ENCODE results near the gene C12orf57. TPM values are rescaled to one million over a fixed set of nuclear protein-coding genes. Genes with fewer than 3 reads are reported as not detected.
A peak's percentile ranks its signal among the peaks of the same experiment; 100 is the strongest.

Gene C12orf57
- total and polyA plus RNA-seq, 2 of the 13 experiments (the other 11 are each of a cell fraction or from before 2014, with no cell fraction given) = 84.0 to 287 TPM

DNA sequence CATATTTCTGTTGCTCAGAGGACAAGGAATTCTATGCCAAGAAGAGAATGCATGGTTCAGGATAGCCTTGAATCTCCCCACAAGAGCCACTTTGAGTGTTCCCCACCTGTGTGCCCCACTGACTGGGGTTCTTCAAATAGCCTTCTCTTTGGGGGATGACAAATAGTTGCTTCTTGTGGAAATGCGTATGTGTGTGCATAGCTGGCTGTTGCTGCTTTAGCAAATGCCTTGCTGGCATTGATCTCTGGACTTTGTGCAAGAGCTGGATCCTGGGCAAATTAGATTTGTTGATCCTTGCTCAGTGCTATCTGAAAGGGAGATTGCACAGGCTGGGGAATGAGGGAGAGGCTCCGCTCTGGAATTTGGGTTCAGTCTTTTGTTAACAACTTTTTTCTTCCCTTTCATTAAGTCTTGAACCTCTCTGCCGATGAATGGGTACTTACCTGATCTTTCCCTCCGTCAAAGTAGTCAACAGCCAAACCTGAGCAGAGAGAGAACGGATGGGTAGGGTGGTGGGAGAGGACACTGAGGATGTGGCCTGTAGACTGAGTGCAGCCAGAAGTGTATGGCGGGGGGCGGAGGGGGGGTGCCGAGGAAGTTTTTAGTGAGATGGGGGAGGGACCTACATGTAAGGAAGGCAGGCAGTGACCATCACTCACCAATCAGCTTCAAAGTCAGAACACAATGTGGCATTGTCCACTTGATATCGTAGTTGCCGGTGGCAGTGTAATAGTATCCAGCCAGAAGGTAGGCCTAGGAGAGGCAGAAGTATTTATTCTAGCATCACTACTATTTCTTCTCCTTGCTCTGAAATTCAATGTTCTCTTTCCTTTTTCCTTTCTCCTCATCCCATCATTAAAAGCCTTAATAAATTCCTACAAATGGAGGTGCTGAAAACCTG lies 37.6 kb downstream of the C12orf57 start (continued):
- TF ChIP-seq, protein P1, sequence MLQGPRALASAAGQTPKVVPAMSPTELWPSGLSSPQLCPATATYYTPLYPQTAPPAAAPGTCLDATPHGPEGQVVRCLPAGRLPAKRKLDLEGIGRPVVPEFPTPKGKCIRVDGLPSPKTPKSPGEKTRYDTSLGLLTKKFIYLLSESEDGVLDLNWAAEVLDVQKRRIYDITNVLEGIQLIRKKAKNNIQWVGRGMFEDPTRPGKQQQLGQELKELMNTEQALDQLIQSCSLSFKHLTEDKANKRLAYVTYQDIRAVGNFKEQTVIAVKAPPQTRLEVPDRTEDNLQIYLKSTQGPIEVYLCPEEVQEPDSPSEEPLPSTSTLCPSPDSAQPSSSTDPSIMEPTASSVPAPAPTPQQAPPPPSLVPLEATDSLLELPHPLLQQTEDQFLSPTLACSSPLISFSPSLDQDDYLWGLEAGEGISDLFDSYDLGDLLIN (CRISPR knock-in tag; IDR thresholded peaks at IDR 0.05; ENCODE audit: borderline replicate concordance) = no peak
- TF ChIP-seq TBL1XR1 (IDR thresholded peaks at IDR 0.05; ENCODE audit: borderline replicate concordance, low read length, partially characterized antibody) (no peak), POLR2G (IDR thresholded peaks at IDR 0.05; ENCODE audit: low read depth, low read length) (peak; percentile 71), SPEN (CRISPR knock-in tag; IDR thresholded peaks at IDR 0.05; ENCODE audit: low read depth) (peak; percentile 59; the same call in 1 of the 2 replicates), KAT7 (CRISPR knock-in tag; IDR thresholded peaks at IDR 0.05; ENCODE audit: borderline replicate concordance) (no peak), ZNF44 (CRISPR knock-in tag; IDR thresholded peaks at IDR 0.05) (no peak), ZNF652 (CRISPR knock-in tag; IDR thresholded peaks at IDR 0.05; ENCODE audit: borderline replicate concordance, low read depth) (no peak), NR2F6 (IDR thresholded peaks at IDR 0.05) (no peak), NR2F6 (CRISPR knock-in tag; IDR thresholded peaks at IDR 0.05) (peak; percentile 49; the same call in 1 of the 2 replicates), SALL1 (CRISPR knock-in tag; IDR thresholded peaks at IDR 0.05) (peak; percentile 82), TOE1 (CRISPR knock-in tag; IDR thresholded peaks at IDR 0.05) (no peak), ZNF616 (CRISPR knock-in tag; IDR thresholded peaks at IDR 0.05; ENCODE audit: low read depth) (no peak), FOXK1 (CRISPR knock-in tag; IDR thresholded peaks at IDR 0.05; ENCODE audit: borderline replicate concordance, low read depth) (peak; percentile 46; the same call in 1 of the 2 replicates), SMAD9 (CRISPR knock-in tag; IDR thresholded peaks at IDR 0.05) (no peak), ZNF343 (CRISPR knock-in tag; IDR thresholded peaks at IDR 0.05) (no peak), ZFY (CRISPR knock-in tag; IDR thresholded peaks at IDR 0.05) (no peak; the same call in none of the 2 replicates), EZH2 (conservative IDR thresholded peaks at IDR 0.05; ENCODE audit: low read depth, low read length) (no peak), SP5 (CRISPR knock-in tag; IDR thresholded peaks at IDR 0.05; ENCODE audit: borderline replicate concordance, low read depth) (no peak; the same call in 1 of the 2 replicates)
- TF ChIP-seq, protein P2, sequence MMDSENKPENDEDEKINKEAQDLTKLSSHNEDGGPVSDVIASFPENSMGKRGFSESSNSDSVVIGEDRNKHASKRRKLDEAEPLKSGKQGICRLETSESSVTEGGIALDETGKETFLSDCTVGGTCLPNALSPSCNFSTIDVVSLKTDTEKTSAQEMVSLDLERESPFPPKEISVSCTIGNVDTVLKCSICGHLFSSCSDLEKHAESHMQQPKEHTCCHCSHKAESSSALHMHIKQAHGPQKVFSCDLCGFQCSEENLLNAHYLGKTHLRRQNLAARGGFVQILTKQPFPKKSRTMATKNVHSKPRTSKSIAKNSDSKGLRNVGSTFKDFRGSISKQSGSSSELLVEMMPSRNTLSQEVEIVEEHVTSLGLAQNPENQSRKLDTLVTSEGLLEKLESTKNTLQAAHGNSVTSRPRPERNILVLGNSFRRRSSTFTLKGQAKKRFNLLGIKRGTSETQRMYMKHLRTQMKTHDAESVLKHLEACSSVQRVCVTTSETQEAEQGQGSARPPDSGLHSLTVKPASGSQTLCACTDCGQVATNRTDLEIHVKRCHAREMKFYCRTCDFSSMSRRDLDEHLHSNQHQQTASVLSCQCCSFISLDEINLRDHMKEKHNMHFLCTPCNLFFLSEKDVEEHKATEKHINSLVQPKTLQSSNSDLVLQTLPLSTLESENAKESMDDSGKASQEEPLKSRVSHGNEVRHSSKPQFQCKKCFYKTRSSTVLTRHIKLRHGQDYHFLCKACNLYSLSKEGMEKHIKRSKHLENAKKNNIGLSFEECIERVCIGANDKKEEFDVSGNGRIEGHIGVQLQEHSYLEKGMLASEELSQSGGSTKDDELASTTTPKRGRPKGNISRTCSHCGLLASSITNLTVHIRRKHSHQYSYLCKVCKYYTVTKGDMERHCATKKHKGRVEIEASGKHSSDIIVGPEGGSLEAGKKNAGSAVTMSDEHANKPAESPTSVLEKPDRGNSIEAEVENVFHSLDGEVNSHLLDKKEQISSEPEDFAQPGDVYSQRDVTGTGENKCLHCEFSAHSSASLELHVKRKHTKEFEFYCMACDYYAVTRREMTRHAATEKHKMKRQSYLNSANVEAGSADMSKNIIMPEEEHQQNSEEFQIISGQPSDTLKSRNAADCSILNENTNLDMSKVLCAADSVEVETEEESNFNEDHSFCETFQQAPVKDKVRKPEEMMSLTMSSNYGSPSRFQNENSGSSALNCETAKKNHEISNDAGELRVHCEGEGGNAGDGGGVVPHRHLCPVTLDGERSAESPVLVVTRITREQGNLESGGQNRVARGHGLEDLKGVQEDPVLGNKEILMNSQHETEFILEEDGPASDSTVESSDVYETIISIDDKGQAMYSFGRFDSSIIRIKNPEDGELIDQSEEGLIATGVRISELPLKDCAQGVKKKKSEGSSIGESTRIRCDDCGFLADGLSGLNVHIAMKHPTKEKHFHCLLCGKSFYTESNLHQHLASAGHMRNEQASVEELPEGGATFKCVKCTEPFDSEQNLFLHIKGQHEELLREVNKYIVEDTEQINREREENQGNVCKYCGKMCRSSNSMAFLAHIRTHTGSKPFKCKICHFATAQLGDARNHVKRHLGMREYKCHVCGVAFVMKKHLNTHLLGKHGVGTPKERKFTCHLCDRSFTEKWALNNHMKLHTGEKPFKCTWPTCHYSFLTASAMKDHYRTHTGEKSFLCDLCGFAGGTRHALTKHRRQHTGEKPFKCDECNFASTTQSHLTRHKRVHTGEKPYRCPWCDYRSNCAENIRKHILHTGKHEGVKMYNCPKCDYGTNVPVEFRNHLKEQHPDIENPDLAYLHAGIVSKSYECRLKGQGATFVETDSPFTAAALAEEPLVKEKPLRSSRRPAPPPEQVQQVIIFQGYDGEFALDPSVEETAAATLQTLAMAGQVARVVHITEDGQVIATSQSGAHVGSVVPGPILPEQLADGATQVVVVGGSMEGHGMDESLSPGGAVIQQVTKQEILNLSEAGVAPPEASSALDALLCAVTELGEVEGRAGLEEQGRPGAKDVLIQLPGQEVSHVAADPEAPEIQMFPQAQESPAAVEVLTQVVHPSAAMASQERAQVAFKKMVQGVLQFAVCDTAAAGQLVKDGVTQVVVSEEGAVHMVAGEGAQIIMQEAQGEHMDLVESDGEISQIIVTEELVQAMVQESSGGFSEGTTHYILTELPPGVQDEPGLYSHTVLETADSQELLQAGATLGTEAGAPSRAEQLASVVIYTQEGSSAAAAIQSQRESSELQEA (CRISPR knock-in tag; IDR thresholded peaks at IDR 0.05; ENCODE audit: not compliant biosample characterization) = no peak
- TF ChIP-seq, protein P3, sequence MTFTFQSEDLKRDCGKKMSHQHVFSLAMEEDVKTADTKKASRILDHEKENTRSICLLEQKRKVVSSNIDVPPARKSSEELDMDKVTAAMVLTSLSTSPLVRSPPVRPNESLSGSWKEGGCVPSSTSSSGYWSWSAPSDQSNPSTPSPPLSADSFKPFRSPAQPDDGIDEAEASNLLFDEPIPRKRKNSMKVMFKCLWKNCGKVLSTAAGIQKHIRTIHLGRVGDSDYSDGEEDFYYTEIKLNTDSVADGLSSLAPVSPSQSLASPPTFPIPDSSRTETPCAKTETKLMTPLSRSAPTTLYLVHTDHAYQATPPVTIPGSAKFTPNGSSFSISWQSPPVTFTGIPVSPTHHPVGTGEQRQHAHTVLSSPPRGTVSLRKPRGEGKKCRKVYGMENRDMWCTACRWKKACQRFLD (CRISPR knock-in tag; IDR thresholded peaks at IDR 0.05; ENCODE audit: borderline replicate concordance) = no peak
